ENCODE results near the gene LRRFIP1.
"Not testable (repeated sequence)": the region's sequence is repeated elsewhere in the genome, so short reads cannot be mapped to it uniquely, and the experiment has no call there.

Gene LRRFIP1, protein sequence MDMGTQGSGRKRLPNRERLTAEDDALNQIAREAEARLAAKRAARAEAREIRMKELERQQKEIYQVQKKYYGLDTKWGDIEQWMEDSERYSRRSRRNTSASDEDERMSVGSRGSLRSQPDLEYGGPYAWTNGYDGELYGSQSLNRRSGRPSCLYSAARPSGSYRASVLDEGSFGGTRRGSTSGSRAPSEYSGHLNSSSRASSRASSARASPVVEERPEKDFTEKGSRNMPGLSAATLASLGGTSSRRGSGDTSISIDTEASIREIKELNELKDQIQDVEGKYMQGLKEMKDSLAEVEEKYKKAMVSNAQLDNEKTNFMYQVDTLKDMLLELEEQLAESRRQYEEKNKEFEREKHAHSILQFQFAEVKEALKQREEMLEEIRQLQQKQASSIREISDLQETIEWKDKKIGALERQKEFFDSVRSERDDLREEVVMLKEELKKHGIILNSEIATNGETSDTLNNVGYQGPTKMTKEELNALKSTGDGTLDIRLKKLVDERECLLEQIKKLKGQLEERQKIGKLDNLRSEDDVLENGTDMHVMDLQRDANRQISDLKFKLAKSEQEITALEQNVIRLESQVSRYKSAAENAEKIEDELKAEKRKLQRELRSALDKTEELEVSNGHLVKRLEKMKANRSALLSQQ

DNA sequence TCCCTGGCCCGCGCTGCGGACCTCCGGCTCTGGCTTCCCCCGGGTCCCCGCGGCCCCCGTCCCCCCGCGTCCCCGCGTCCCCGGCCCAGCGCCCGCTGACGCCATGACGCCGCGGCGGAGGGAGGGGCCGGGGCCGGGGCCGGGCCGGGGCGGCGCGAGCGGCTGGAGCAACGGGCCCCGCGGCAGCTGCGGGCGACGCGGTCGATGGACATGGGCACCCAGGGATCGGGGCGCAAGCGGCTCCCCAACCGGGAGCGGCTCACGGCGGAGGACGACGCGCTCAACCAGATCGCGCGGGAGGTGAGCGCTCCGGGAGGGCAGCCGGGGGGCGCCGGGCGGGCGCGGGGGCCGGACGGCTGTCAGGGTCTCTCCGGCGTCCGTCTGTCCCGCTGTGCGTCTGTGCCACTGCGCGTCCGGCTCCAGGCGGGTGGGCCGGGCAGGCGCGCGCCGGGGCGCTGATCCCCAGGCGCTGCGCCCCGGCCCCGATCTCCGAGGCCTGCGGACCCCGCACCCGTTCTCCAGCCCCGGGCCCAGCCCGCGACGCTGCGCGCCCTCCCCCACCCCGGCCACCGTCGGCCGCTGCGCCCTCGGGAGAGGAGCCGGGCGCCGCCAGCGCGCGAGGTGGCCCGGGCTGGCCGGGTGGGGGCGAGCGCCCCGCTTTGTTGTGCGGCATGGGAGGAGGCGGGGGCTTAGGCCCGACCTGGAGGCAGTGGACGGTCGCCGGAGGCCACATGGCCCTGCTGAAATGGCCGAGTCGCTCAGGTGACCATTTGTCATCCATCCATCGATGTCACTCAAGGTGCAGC is at the start of gene LRRFIP1:
Gene LRRFIP1, plus strand, starts transcription at position 147 of the 806 bp plus-strand sequence. Its CDS starts 58 bp downstream, at position 205.
- no peak for DNase-seq (ENCODE audit: low read depth)

DNA sequence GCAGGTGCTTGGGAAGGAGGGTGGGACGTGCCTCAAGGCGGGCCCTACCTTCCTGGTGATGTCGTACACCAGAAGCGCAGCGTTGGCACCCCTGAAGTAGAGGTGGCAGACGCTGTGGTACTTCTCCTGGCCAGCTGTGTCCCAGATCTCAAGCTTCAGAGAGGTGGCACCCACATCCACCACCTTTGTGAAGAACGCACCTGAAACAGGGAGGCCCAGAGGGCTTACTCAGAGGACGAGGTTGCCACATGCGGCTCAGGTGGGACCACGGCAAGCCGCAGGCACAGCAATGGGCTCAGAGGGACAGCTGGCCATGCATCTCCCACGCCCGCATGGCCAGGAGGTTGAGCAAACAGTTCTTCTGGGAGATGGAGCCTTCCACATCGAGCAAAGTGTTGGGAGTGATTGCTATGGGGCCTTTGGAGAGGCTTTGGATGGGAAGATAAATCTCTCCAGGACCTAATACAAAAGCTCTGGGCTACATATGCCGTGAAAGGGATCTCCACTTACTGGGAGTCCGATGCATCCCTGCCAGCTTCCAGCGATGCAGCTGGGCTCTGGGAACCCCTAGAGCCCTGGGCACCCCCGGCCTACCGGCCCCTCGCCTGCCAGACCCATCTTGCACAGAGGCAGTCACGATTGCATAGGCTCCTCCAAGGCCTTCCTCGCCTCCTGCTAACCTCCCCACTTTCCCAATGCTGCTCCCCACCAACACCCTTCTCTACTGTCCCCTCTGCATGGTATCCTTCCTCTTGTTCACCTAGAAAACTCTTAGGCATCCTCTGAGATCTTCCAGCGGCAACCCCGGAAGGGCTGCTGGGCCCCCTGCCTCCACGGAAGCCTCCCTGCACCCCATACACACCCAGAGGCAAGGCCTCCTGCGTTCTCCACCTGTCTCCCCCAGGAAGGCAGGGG is 49.2 kb upstream of the LRRFIP1 start:
- no peak for DNase-seq (ENCODE audit: low read depth)

DNA sequence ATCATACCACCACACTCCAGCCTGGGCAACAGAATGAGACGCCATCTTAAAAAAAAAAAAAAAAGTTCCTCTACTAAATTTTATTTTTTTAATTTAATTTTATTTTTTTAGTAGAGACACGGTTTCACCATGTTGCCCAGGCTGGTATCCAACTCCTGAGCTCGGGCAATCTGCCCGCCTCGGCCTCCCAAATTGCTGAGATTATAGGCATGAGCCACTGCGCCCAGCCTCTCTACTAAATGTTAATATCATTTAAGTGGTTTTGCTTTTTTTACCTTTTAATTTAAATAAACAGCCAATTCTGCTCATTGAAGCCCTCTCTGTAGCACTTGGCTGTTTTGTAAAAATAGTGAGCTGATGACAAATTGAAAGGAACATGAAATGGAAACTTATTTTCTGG is 46.1 kb upstream of the LRRFIP1 start:
- DNase-seq (ENCODE audit: low read depth) = no peak

DNA sequence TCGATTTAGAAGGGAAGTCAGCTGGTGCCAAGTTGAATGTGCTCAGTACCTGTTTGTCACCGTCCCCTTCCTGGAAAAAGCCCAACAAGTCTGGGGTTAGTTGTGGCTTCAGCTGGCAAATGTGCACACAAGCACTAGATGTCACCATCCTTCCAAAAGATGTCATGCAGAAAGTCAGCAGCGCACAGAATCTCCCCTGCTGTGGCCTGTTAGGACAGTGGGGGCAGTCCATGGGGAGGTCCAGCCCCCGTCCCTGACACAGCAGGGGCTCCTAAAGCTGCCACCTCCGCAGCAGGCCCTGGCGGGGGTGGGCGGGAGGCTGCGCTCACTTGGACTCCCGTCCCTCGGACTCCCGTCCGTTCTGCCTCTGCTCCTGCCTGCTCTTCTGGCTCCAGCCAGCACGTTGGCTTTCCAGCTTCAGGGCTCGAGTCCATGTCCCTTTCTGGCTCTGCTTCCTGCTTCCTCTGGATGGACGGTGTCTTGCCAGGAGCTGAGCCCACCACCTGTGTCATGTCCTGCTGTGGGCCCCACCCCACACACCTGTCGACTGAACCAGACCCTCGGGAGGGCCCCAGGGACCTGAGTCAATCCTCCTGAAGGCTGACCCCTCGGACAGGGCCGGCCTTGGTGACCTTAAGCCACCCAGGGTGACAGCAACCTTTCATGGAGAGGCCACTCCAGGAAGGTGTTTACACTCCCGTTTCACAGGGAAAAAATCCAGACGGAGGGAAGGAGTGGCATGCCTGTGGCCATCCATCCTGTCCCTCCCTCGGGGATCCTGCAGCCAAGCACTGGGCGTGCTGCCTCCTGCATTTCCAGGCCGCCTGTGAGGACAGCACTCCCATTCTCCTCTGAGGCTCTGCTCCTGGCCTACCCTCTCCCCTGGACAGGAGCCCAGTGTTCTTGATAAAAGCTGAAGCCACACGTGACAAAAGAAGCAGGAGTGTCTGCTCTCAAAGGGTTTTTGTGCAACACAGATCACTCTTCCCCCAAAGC is 45.3 kb upstream of the LRRFIP1 start:
- DNase-seq (ENCODE audit: low read depth) = no peak

DNA sequence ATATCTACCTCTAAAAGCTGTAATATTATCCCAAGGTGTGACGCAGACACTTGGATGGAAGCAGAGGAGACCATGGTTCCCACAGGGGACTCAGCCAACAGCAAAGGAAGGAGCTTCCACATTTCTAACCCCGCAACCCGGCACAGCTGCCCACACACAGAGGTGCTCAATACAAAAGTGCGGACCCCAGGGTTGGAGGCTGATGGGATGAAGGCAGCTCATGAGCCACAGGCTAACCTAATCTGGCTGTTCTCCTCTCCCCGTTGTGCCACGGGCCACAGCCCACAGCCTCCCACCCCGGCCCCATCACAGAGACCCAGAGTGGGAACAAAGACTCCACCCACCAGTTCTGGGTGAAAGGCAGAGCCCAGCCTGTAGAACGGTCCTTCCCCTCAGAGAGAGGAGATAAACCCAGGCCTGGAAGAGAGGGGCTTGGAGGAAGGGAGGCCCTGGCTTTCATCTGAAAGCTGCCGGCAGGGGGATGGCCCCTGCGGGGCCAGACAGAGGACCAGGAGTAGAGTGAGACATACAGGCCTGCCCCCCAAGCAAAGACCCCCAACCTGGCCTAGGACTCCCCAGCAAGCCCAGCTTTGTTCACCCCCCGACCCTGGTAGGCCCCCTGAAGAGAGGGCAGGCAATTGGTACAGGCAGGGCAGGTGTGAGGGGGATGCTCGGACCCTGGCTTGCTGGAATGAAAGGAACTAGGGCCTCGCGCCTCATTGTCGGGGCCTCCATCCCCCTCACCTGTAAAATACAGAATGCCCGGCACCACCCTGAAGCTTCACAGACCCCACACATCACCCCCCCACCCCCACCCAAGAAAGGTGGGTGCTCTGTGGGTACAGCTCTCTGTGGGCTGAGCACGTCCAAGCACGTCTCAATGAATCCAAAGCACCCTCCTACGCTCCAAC is 43.7 kb upstream of the LRRFIP1 start:
- no peak for DNase-seq (ENCODE audit: low read depth)

DNA sequence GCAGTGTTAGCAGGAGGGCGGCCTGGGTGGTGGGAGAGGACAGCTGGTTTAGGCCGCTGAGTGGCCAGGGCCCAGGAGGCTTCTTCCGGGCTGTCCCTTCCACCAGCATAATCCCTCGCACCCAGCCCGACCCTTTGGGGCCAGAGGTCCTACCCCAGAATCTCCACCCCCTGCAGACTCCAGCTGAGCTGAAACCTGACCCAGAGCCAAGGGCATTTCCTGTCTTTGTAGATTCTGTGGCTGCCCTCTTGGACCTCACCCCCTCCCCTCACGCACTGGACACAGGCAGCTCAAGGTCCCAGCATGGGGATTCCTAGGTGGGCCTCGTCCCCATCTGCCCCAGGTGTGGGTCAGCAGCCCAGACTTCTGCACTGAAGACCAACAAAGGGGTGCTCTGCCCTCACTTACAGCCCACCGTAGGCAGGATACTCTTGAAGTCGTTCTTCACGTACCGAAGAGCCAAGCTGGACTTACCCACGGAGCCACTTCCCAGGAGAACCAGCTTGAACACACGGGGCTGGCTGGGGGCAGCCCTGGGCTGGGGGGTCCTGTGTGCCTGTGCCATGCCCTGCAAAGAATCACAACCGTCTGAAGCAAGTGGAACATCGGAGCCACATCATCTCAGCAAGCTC is 41.7 kb upstream of the LRRFIP1 start:
- DNase-seq (ENCODE audit: low read depth) = no peak

DNA sequence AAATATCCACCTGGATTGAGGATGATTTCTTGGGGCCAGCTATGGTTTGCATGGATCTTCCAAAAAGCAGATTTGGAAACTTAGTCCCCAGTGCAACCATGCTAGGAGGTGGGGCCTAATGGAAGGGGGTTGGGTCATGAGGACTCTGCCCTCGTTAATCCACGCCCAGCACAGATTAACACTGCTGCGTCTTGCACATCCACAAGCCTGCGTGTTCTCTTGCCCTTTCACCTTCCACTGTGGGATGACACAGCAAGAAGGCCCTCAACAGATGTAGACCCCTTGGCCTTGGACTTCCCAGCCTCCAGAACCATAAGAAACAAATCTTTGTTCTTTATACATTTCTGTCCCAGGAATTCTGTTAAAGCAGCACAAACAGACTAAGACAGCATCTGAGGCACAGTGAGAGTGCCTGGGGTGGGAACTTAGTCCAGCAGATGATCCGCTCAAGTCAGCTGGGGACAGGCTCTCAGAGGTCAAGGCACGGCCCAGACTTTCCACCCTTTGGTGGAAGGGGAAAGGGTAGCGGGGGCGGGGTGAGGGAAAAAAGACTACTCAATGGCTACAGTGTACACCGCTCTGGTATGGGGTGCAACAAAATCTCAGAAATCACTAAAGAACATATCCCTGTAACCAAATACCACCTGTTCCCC is 39.2 kb upstream of the LRRFIP1 start:
- DNase-seq (ENCODE audit: low read depth) = no peak

DNA sequence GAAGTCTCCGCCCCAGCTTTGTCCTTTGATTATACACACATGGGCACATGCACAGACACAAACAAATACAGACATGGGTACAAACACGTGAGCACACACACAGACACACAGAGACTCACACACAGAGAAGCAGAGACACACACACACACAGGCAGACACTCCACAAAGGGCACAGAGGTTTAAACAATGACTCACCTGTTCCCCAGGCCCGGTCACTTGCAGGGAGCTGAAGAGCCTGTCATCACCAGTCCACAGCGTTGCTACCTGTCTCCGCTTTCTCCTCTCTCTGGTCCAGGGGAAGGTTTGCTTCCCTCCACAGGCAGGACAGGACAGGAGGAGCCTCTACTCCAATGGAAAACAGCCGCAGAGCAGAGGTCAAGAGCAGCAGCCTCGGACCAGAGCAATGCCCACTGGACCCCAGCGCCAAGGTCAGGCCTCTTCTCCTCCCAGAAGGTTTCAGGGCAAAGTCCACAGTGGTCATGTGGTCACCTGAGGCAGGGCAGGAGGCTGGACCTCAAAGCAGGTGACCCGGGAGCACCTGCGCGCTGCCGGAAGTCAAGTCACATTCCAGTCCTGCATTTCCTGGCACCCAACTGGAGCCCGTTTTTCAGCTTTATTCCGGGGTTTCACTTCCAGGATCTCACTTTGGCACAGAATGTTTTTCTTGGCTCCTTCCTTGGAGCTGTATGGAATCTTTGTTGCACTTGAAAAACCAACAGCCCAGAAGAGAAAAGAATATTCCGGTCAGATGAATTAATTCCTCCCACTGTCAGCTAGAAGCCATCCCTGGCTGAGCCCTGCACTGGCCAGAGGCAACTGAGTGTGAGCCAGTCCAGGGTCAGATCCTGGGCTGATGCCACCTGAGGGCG is 36.9 kb upstream of the LRRFIP1 start, which contains the start of gene RAB17:
Gene RAB17, minus strand, starts transcription at position 463 of the 869 bp plus-strand sequence. CDS start 4,580 bp downstream, outside the sequence.
- no peak for DNase-seq (ENCODE audit: low read depth)

DNA sequence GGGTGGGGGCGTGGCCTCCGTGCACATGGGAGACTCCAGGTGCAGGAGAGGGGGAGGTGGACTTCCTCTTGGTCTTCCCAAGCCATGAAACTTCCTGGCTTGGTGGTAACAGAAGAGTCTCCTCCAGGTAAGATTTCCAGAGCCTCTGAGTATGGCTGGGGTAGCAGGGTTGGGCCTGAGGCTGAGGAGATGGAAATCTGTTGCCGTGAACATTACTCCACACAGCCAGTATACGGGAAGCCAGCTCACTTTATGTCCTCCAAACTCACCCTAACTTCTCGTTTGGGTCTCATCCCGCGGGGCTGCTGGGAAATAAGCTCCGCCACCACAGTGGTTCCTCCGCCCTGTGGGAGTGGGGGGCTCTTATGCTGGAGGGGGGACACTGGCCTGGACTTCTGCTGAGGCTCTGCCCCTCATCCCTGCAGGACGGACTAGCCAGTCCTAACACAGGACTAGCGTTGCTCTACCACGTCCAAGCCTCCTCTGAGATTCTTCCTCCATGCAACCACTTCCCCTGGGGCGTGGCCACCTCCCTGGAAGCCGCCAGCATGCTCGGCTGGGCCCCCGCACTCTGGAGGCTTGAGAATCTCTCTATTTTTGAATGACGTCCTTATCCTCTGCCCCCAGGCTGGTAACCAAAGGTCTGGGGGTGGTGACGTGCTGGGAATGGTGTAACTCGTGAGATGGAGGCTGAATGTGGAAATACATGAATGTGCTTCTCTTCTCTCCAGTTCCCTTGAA is 36.1 kb upstream of the LRRFIP1 start:
- no peak for DNase-seq (ENCODE audit: low read depth)

DNA sequence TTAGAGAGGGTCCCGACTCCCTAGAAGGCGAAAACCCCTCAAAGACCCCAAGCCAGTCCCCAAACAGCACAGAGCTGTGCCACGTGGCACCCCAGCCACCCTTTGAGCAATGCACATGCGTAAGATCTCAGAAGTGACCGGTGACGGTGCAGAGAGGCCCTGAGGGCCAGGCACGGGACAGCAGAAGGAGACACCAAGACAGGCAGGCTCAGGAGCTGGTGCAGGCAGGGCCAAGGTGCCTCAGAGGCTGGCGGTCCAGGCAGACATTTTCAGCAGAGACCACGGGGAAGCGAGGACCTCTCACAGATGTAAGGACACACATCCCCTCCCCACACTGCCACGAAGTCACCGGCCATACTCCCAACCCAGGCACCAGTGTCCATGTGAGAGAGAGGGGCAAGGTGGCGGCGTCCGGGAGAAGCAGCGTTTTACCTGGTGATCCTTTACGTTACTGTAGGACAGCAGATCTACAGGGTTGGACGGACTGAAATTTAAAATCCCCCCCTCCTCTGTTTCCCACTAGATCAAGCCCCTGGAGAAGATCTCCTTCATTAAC is 34.9 kb upstream of the LRRFIP1 start:
- no peak for DNase-seq (ENCODE audit: low read depth)

DNA sequence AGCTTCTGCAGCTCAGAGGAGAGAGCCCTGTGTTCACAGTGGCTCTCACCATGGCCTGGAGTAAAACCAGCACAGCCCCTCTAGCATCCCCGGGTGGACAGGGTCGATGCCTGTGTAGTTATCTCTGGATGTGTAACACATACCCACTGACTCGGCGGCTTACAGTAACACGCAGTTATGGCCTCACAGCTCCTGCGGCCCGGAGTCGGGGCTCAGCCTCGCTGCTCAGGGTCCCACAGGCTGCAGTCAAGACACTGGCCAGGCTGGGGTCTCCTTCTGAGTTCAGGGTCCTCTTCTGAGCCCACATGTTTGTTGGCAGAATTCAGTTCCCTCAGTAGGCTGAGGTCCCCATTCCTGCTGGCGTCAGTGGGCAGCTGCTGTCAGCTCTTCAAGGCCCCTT is 34.4 kb upstream of the LRRFIP1 start:
- no peak for DNase-seq (ENCODE audit: low read depth)

DNA sequence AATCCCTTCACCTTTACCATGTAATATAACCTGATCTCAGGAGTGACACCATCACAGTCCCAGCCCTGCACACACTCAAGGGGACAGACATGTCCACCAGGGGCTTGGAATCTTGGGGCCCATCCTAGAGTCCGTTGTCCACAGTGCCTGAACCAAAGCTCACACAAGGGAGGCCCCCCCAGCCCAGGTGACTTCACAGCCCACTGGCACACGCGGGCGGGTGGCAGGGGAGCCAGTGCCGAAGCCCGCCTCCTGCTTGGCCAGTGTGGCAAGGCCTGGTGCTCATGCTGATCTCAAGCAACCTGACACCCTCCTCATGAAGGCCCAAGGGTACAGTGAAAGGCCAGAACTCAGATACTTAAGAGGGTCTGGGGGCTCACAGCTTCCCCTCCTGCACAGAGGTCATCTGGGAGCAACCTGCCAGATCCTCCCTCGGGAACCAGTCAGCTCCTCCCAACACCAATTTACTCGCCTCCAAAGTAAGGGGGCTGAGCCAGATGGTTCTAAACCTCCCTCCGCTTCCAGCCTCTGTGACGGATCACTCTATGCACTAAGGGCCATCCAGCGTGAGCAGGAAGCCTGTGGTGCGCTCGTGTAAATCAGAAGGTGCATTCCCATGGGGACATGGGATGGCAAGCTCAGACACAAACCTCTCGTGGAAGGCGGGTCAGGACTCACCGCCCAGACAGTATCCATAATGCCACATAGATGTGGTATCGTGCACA is 33.6 kb upstream of the LRRFIP1 start:
- no peak for DNase-seq (ENCODE audit: low read depth)

DNA sequence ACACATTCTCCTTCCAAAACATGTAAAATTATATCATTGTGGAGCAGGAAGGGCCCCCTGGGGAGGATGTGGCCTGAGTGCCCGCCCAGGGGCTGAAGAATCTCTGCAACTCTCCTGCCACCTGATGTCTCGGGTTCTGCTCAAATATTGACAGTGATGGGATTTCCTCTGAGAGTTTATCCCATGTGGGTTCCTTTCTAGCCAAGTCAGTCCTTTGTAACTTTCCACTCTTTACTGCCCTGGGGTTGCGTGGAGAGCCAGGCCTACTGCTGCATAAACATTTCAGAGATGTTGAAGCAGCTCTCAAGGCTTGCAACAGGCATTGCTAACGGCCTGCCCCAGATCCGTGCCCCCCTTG is 32.9 kb upstream of the LRRFIP1 start:
- DNase-seq (ENCODE audit: low read depth) = no peak

DNA sequence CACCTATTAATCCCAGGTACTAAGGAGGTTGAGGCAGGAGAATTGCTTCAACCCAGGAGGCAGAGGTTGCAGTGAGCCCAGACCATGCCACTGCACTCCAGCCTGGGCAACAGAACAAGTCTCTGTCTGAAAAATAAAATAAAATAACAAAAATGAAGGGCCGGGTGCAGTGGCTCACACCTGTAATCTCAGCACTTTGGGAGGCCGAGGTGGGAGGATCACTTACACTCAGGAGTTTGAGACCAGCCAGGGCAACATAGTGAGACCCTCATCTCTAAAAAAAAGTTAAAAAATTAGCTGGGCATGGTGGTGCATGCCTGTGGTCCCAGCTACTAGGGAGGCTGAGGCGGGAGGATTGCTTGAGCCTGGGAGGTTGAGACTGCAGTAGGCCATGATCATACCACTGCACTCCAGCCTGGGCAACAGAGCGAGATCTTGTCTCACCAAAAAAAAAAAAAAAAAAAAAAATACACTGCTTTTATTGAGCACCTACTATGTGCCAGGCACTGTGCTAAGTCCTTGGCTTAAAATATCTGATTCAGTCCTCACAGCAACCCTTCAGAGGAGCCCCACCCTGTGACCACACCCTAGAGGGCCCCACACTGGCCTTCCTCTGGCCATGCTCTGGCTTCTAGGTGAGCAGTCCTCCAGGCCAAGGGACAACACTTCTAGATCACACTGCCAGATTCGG is 31.4 kb upstream of the LRRFIP1 start:
- DNase-seq (ENCODE audit: low read depth) = not testable (repeated sequence)
